H1 (cell line): ENCODE data around the gene TTC38.

ENCODE experiments used
- CREB1 ChIP-seq: IDR thresholded peaks from 2 replicates; pipeline ENCODE4 v1.6.1; 2012; ENCODE audit warnings: inconsistent platforms
- EZH2 ChIP-seq: fragments of 200-600 bp; sonication (generic); IDR thresholded peaks from 2 replicates; pipeline ENCODE4 v1.7.1; 2012; ENCODE audit warnings: low read depth, mild to moderate bottlenecking, moderate library complexity, low read length, inconsistent platforms; ENCODE audit not compliant: severe bottlenecking
- KDM5A ChIP-seq: fragments of 200-600 bp; IDR thresholded peaks from 2 replicates; pipeline ENCODE4 v1.7.1; 2012; ENCODE audit warnings: mild to moderate bottlenecking, low read length, inconsistent platforms, mixed read lengths
- RBBP5 ChIP-seq: IDR thresholded peaks from 2 replicates; pipeline ENCODE4 v1.7.1; 2012; ENCODE audit warnings: low read depth, mild to moderate bottlenecking, inconsistent platforms, low read length, moderate library complexity, borderline replicate concordance
- RNF2 ChIP-seq: fragments of 200-900, 300-1000 bp; sonication (generic); IDR thresholded peaks from 2 replicates; pipeline ENCODE4 v1.7.1; 2016; ENCODE audit warnings: borderline replicate concordance, low read depth, mild to moderate bottlenecking, antibody characterized with exemption, low read length; ENCODE audit not compliant: poor library complexity, severe bottlenecking; ENCODE audit errors: missing control alignments
- TF ChIP-seq, protein P1 (sequence below), 3 experiments: IDR thresholded peaks; 1 replicate in 2 of 3; 2 replicates in 1 of 3; pipeline versions ENCODE4 v1.5.1 to v1.6.1; 2011; ENCODE audit warnings: low read length in 3 of 3, mild to moderate bottlenecking in 3 of 3, inconsistent platforms in 2 of 3, low read depth in 1 of 3, moderate library complexity in 1 of 3; ENCODE audit not compliant: insufficient read depth in 1 of 3; ENCODE audit errors: control extremely low read depth in 1 of 3
- TF ChIP-seq, protein P2 (sequence below): IDR thresholded peaks from 2 replicates; pipeline ENCODE4 v1.6.1; 2012; ENCODE audit warnings: inconsistent platforms
- TF ChIP-seq, protein P3 (sequence below): IDR thresholded peaks from 2 replicates; pipeline ENCODE4 v1.6.1; 2011; ENCODE audit warnings: low read depth, mild to moderate bottlenecking, low read length; ENCODE audit not compliant: insufficient read depth
- TF ChIP-seq, protein P4 (sequence below): IDR thresholded peaks from 2 replicates; pipeline ENCODE4 v1.6.1; 2011; ENCODE audit warnings: low read length, improper control_type of control experiment

DNA sequence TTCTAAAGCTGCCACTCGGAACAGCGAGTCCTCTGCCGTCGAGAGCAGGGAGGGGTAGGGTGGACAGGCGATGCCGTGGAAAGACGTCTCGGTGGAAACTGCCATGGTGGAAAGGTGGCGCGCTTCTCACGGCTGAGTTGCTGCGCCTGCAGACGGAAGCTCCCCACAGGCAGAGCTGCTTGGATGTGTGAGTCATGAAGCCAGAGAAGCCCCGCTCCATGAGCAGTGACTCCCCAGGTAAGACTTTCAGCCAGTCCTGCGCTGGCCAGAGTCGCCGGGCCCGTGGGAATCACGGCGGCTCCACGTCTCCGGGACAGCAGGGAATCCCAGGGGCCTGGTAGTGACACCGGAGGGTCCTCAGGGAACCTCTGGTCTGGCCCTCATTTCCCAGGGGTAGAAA is 63.7 kb downstream of the TTC38 start:
- TF ChIP-seq, protein P1, sequence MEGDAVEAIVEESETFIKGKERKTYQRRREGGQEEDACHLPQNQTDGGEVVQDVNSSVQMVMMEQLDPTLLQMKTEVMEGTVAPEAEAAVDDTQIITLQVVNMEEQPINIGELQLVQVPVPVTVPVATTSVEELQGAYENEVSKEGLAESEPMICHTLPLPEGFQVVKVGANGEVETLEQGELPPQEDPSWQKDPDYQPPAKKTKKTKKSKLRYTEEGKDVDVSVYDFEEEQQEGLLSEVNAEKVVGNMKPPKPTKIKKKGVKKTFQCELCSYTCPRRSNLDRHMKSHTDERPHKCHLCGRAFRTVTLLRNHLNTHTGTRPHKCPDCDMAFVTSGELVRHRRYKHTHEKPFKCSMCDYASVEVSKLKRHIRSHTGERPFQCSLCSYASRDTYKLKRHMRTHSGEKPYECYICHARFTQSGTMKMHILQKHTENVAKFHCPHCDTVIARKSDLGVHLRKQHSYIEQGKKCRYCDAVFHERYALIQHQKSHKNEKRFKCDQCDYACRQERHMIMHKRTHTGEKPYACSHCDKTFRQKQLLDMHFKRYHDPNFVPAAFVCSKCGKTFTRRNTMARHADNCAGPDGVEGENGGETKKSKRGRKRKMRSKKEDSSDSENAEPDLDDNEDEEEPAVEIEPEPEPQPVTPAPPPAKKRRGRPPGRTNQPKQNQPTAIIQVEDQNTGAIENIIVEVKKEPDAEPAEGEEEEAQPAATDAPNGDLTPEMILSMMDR (IDR thresholded peaks at IDR 0.05; ENCODE audit: control extremely low read depth in 1 of 3, insufficient read depth in 1 of 3, low read depth in 1 of 3, low read length in 3 of 3) = no peak
- TF ChIP-seq, protein P2, sequence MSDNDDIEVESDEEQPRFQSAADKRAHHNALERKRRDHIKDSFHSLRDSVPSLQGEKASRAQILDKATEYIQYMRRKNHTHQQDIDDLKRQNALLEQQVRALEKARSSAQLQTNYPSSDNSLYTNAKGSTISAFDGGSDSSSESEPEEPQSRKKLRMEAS = no peak
- no peak for TF ChIP-seq RNF2
- no peak for TF ChIP-seq KDM5A
- no peak for TF ChIP-seq CREB1
- TF ChIP-seq, protein P3, sequence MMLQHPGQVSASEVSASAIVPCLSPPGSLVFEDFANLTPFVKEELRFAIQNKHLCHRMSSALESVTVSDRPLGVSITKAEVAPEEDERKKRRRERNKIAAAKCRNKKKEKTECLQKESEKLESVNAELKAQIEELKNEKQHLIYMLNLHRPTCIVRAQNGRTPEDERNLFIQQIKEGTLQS = no peak
- TF ChIP-seq, protein P4, sequence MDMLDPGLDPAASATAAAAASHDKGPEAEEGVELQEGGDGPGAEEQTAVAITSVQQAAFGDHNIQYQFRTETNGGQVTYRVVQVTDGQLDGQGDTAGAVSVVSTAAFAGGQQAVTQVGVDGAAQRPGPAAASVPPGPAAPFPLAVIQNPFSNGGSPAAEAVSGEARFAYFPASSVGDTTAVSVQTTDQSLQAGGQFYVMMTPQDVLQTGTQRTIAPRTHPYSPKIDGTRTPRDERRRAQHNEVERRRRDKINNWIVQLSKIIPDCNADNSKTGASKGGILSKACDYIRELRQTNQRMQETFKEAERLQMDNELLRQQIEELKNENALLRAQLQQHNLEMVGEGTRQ = no peak
- no peak for TF ChIP-seq EZH2
- TF ChIP-seq RBBP5 = no peak
